ENCODE results near the gene PPP1R9A.

The PPP1R9A gene

DNA sequence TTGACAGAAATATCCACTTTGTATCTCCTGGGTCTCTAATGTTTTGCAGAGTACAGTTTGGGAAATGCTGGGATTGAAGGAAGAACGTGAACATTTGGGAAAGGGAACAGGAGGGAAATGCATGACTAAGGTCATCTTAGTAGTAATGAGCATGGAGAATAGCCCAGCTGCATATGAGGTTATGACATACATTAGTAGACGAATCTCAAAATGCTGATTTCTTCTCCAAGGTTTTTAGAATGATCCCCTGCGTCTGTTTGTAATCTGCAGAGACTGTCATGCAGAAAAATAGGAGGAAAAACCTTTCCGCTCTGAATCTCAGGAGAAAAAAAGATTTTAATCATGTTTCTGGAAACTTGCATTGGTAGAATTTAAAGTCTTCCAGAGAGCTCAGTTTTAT lies 133.6 kb downstream of the PPP1R9A start:
- no peak for DNase-seq
- no peak for ATAC-seq

DNA sequence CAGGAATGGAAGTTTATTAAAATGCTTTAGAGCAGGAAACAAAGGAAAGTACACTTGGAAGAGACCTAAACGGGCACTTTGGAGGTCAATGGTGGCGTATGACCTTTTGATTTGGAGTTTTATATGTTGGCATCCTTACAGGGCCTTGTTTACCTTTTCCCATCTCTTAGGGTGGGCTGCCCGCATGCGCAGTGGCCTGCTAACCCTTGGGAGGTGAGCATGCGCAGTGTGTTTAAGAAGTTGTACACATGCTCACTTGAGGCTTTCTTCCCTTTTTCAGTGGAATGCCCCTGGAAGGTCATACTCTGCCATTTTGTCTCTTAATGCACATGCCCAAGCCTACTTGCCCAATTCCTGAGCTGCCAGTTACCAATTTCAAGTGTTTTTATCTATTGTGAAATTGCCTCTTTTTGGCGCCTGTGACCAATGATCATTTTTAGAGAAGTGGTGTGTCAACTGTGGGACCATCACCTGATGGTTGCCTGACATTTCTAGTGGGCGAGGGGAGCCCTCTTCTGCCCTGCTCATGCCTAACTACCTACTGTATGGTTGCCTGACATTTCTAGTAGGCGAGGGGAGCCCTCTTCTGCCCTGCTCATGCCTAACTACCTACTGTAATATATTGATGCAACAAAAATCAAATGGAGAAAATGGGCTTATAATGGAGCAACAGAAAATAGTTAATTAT lies 138.0 kb downstream of the PPP1R9A start:
- DNase-seq (no peak), ATAC-seq (no peak)

DNA sequence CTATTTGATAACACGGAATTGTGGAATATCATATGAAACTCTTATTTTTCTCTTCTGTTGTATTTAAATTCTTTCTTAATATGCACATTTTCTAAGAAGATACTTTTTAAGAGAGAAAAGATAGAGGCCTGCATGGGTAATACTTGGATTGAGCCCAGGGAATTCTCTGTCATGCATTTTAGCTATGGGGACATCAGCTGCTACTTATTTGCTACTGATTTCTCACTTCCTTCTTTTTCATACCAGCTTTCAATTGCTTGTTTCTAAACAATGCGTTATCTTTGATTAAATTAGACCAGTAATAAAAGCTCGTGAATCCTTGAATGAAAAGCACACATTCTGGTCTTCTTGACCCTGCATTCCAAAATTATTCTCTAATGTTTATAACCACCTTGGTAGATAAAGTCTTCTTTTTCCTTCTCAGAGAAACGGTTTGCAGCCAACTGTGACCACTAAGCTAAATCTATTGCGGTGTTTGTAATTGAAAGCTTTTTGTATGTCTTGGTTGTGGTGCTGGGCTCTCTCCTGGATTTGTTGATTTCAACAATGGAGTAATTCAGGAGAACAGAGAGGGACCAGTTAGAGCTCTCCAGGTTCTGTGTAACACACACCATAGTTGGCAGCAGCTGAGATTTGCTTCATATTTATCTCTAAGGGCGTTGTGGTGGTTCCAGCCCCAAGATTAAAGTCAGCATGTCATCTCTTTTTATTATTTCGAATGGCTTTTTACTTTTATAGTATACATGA lies 139.3 kb downstream of the PPP1R9A start:
- DNase-seq, result no peak
- ATAC-seq, result no peak

DNA sequence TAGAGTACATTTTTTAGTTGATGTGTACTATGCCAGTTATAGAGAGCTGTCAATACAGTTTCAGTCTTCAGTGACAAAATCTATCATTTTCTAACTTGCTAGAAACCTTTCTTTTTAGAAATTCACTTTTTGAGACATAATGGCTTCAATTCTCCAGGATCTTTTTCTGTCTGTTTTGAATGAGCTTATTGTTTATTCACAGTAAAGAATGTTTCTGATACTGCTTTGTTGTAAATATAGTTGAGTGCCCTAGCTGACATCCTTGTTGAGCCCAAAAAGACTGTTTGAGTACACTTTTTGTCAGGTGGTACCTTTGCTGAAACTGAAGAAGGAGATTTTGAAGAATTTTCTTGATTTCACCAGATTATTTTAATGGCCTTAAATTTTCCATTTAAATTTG lies 139.9 kb downstream of the PPP1R9A start:
- ATAC-seq, result no peak
- DNase-seq, result no peak

DNA sequence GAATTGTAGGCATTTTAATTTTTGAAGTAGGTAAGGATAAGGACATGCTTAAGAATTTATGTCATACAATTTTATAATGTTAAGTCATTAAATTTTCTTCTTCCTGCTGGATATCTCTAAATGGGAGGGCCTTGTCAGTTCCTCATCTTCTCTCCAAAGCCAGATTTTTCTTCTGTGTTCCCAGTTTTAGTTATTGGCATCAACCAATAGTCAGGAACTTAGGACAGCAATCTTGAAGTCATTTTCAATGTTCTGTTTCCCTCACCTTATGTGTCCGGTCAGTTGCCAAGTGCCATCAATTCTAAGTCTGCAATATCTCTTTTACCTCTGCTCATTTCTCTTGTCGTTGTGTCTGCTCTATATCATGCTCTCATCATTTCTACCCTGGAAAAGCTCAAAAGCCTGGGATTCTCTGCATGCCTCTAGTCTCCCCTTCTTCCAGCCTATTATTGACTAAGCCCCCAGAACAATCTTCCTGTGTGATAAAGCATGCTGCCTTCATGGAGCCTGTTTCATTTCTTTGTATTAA lies 145.2 kb downstream of the PPP1R9A start:
- DNase-seq (no peak), ATAC-seq (no peak)

DNA sequence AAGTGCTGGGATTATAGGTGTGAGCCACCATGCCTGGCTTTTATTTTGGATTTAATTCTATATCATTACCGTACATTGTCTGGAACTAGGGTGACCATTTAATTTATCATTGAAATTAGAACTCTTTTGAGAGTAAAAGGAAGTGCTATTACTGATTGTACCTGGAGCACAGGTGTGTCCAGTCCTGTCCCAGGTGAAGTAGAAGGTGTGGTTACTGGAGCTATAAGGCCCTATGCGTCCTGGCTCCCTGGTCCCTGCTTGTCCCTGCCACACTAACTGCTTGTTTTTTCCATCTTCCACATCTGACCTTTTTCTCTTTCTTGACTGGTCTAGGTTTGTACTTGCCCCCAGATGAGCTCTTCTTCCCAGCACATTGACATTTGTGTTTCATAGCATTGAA lies 147.0 kb downstream of the PPP1R9A start:
- ATAC-seq (no peak), DNase-seq (no peak)

DNA sequence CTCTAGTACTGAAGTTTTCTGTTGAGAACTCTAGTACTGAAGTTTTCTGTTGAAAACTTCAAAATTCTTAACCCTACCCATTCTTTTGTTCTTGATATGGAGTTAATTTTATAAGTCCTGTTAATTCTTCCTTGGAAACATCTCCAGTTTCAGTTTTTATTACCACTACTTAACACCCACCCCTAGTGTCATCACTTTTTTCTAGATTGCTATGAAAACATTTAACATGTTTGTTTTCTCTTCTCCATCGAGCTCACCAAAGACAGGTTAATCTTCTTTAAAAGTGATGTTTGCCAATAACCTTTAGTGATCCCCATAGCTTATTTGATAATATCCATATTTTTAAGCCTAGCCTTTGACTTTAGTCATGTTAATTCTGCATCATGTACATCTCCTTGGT lies 147.9 kb downstream of the PPP1R9A start:
- no peak for ATAC-seq

DNA sequence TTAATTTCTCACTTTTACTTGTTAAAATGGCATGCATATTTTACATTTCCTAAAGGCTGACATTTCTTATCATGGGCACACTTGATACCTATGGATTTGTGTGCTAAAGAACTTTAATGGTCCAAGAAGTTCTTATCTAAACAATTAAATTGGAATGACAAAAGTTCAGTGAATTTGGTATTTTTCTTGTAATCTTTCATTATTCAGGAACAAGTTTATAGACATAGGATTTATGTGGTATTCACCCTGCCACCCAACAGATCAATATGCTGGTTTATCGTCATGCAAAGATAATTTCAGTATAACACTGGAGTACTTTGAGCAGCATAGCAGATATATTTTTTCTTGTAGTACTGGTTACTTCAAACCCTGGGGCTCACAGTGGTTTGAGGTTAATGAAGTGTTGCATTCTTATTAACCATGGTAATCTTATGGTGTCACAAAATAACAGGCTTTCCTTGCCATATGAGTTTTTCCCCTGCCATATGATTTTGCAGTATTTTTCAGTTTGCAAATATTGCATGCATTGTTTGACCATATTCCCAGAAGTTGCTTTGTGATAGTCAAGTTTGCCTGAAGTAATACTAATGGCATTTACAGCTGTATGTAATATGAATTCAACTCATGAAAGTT lies 148.8 kb downstream of the PPP1R9A start:
- ATAC-seq, result no peak
- DNase-seq, result no peak

More for the DNA sequence above, 147.9 kb downstream of the PPP1R9A start:
- no peak for DNase-seq

DNA sequence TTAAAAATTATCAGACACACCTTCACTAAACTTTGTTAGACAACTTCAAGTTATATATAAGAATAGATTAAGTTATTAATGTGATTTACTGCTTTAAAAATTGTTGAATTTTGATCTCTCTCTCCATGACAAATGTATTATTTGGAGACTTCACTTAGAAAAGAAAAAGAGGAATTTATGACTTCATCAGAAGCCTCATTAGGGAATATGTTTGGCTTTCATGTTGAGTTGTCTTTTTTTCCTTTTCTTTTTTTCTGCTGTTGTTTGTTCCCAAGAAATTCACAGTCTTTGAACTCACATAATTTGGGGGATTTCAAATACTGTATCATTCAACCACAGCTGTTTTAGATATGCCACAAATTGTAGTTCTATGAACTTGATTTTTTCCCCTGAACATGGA lies 149.5 kb downstream of the PPP1R9A start:
- ATAC-seq (no peak), DNase-seq (no peak)

DNA sequence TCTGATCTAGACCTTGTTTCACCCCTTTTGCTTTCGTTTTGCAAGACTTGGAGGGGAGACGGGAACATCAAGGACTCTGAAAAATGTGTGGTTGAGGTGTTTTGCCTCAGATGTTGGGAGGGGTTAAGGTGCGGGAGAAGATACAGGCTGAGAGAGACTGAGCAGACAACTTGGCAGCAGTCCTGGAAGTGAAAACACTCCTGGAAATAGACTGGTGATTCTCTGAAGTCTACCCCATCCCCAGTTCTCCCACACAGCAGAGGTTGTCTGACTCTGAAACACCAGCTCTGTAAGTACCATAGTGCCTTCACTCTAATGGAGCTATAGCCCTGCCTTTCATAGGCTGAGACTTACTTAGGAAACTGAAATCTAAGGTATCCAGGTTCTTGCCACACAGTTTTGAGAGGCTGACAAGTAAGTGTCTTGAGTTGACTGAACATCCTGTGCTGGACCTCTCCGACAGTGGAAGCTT lies 152.5 kb downstream of the PPP1R9A start:
- DNase-seq, result no peak
- ATAC-seq, result no peak

DNA sequence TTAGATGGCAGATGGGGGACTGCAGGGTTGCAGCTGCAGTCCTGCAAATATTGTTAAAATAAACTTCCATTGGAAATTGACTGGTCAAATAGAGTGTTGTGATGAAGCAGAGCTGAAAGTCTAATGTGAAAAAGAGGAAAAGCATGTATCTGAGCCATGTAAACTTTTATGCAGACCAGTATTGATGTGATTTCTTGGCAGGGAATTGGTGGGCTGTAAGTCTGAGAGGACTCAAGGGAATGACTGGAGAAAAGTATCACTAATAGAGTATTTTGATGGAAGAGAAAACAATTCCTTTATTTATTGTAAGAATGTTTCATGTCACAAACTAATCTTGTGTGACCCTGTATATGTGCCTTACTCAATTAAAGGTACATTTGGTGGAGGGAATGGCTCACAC lies 155.5 kb downstream of the PPP1R9A start:
- DNase-seq (no peak), ATAC-seq (no peak)

DNA sequence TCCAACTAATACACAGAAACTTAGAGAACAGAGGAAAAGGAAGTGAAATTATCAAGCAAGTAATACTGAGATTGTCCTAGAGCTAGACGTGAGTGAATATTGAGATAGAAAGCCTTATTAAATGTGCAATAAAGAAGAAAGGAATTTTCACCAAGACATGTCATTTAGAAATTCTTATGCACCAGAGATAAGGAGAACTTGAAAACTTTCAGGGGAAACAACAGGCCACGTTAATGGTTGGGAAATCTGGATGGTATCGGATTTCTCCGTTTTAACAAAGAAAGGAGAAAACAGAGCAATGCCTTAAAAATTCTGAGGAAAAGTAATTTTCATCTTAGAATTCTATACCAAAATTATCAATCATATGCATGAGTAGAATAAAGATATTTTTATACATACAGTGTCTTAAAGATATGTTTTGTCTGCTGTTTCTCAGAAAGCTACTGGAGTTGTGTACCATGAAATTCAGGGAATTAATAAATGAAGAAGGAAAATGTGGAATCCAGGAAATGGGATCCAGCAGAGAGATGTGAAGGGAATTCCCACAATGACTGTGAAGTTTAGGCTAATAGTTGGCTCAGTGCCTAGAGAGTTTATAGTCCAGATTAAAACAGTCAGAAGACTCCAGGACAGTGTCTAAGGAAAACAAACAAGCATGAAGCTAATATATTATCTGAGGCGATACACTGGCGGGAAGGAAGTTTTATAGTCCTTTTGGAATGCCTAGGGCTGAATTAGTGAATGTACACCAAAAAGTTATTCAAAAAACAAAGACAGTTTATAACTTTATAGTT lies 159.5 kb downstream of the PPP1R9A start:
- ATAC-seq, result no peak
- DNase-seq, result no peak

DNA sequence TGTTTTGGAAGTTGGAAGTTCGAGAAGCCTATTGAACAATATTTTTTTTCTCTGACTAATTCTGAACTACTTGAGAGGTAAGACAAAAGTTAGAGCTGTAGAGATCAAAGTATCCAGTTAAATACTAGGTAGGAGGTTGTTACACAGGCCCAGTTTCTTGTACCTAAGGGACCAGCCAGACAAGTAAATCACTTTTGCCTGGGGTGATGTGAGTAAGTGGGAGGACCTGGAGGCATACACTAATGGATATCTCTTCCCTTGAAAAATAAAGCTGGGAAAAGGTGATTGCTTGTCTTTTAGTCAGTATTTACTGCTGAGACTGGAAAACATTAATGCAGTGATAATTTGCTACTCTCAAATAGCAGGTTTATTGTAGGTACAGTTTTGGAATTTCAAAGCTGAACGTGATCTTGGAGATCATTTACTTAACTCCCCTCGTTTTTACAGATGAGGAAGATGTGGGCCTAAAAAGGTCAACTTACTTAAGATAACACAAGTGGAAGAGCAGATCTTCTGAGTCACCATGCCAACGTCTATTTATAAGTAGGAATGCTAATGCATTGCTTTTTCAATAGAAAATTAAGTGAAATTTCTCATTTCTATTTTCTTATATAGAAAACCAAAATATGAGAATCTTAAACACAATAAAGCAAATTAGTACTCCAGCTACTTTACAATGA lies 181.3 kb downstream of the PPP1R9A start:
- DNase-seq (no peak), ATAC-seq (no peak)

DNA sequence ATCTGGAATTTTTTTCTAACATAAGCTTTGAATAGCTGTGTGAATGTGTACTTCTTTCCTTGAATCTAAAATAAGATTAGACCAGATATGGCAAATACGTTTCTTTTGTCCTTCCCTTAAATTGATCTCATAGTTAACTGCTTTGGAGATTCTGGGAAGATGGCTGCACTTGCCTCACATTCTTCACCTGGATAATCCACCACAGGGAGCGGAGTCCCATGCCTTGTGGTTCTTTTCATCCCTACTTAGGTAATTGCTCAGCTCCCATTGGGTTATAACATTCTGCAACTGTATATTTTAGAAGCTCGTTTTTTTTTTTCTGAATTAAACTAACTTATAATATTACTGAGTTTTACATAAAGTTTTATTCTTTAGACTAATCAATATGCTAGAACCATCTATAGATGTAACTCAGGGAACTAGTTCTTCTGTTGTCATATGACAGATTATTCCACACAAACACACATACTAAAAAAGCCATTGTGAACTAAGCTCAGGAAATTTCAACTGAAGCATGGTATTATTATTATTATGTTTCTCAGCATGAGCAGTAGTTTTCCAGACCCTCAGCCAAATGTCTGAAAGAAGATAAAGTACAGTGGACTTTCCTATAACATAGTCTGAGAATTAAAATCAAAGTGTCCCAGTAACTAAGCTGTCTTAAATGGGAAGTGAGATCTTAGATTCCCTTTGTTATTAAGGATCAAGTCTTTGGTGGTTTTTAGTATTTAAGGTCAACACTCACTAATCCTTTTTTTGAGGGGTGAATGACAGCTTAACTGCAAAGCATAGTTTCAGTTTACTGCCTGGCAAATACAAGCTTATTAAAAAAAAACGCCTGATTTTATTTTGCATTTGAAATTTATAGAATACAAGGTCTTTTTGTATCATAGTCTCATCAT lies 182.3 kb downstream of the PPP1R9A start:
- DNase-seq, result no peak
- no peak for ATAC-seq

DNA sequence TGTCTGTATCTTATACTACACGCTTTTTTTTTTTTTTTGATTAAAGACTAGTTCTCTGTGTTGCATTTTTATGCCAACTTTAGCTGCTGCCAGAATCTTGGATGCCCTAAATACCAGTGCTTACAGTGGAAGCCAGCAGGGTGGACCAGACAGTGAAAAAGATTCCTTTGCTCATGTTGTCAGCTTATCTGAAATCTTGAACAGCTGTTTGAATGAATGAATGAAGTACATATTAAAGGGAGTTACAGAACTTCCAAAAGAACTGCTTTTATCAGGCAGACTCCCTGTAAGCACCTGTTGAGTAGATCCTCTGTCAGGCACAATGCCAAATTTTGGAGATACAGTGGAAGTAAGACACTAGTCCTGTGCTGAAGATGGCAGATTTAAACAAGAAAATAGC lies 184.9 kb downstream of the PPP1R9A start:
- DNase-seq (no peak), ATAC-seq (no peak)

DNA sequence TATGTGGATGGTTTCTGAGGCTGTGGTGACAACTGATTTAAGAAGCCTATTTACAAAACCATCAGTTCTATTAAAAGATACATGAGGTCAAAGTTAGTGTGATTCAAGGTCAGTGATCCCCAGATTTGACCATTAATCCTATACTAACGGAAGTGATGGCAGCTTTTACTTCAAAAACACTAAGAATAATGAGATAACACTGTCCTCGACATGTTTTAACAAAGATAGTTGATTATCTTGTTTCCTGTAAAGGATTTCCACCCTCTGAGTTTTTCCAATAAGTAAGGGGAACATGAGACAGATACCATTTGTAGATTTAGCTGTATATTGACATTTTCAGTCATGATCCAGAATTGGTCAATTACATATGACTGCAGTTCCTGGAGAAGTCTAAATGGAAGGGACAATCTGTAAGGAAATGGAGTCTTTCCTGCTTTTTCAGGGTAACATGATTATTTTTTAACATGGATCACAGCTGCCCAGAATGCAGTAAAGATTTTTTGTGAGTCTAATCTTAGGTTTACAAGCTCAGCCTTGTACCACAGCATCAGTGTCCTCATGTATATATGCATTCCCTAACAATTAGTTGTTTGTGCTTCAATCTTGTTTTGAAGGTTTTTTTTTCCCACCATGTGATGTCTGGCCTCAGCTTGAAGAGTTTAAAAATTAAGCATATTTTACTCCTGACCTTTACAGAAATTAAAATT lies 188.0 kb downstream of the PPP1R9A start:
- ATAC-seq (no peak), DNase-seq (no peak)

DNA sequence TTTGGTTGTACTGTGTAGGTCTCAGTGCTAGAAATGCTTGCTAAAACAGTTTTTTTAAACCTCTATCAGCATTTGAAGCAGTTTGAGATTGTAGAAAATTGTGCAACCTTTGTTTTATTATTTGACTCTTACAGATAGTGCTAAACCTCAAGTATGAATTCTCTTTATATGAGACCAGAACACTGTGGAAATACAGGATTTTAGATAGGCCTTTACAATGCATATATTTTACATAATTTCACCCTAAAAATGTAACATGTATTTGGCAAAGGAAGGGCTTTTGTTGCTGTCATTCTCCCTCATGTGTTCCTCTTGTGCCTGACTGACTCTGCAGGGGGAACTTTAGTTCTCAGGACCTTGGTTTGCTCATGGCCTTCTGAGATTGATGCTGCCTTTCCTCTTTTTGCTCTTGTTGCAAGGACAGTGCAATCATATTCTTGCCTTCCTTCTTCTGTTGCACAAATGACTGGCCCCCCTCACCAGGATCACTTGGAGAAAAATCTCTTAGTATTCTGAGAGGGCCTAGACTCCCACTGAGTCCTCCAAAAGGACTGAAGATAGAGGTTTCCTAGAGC lies 188.7 kb downstream of the PPP1R9A start:
- ATAC-seq (no peak), DNase-seq (no peak)

DNA sequence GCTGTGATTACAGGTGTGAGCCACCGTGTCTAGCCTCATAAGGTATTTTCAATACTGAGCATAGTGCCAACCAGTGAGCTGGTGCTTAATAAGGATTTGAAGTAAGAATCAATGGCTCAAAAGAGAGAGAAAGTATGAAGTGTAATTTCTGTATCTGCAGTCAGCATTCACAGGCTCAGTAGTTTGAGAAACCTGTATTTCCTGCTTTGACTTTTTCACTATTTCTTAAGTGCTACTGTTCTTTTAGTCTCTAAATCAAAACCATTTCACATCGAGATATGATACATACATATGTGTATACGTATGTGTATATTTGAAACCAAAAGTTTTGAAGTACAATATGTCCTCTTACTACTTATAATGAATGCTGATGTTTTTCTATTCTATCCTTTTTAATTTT lies 189.9 kb downstream of the PPP1R9A start:
- DNase-seq, result no peak
- ATAC-seq, result no peak

DNA sequence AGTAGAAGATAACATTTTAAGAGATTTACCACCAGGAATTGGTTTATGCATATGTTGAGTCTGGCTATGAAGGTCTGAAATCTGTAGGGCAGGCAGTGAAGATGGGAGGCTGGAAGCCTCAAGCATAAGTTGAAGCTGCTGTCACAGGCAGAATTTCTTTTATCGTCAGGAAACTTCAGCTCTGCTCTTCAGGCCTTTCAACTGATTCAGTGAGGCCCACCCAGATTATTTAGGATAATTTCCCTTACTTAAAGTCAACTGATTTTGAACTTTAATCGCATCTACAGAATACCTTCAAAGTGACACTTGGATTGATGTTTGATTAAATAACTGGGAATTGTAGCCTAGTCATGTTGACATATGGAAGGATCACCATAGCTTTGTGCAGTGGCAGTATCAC lies 190.5 kb downstream of the PPP1R9A start:
- no peak for ATAC-seq
- DNase-seq, result no peak

DNA sequence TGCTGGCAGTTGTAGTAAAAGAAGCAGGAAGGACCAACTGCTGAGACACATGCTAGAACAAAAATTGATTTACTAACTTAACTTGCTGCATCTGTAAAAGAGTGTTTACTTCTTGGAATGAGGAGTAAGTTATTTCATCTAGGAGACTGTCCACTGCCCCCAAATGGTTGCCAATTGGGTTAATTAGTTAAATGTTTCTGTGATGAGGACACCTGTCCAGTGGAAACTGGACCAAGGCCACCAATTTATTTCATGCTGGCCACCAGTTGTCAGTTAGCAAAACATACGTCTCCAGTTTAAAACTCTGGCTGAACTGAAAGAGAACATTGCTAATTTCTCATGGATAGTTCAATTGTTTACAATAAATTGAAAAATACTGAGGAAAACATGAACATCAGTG lies 191.7 kb downstream of the PPP1R9A start:
- no peak for DNase-seq
- no peak for ATAC-seq
